Measurements from ENCODE around the gene PIH1D2. TPM values are rescaled to one million over a fixed set of nuclear protein-coding genes. Genes with fewer than 3 reads are reported as not detected.

The PIH1D2 gene
- total and polyA plus RNA-seq, 10 of the 15 experiments (the other 5 are each of a cell fraction or from before 2014, with no cell fraction given) = 0.51 to 3.0 (median 1.5) TPM

GRCh38 chr11:112103446-112103845 is 29.6 kb upstream of the PIH1D2 start:
- H3K4me1 ChIP-seq (ENCODE audit: control insufficient read depth, insufficient read depth, low read length) = no peaks in the 10 kb centered on the region
- FAIRE-seq = no peak
- ChIA-PET POLR2A (no interaction called here), CTCF (interaction anchor here (0.6 to 4.3 kb wide), 4 partner anchors 9 to 177 kb away, joined by 3 to 21 read pairs (median 8); no protein-coding TSS in a partner anchor), RAD21 (ENCODE audit: unreplicated experiment) (no interaction called here), SMC1A (ENCODE audit: uncharacterized antibody, unreplicated experiment) (interaction anchor here (1.4 to 1.8 kb wide), 2 partner anchors 9 to 172 kb away, joined by 3 to 12 read pairs; no protein-coding TSS in a partner anchor)
- H3K4me2 ChIP-seq (ENCODE audit: control insufficient read depth, insufficient read depth) = no peak overlapping the region
- no peaks in the 10 kb centered on the region for H3K79me2 ChIP-seq (ENCODE audit: control insufficient read depth, insufficient read depth, low read length)
- no peaks in the 10 kb centered on the region for H3K9me3 ChIP-seq (replicated peaks; ENCODE audit: control insufficient read depth, insufficient read depth, low read length)
- DNase-seq (ENCODE audit: low read depth, low spot score) = no peak
- TF ChIP-seq ASH2L (IDR thresholded peaks at IDR 0.05; ENCODE audit: borderline replicate concordance, low read depth) (no peak), ZNF24 (IDR thresholded peaks at IDR 0.05) (no peak), CBX5 (IDR thresholded peaks at IDR 0.05; ENCODE audit: low read depth) (no peak), NFIC (IDR thresholded peaks at IDR 0.05; ENCODE audit: low read depth, low read length) (no peak), JUND (IDR thresholded peaks at IDR 0.05; ENCODE audit: low read depth, low read length) (no peak), RAD21 (IDR thresholded peaks at IDR 0.05; ENCODE audit: insufficient read depth, low read depth, low read length) (no peak), GABPA (IDR thresholded peaks at IDR 0.05; ENCODE audit: low read depth) (no peak), SPI1 (IDR thresholded peaks at IDR 0.05; ENCODE audit: borderline replicate concordance, insufficient read depth, low read depth, low read length) (no peak), NR2C2 (IDR thresholded peaks at IDR 0.05; ENCODE audit: borderline replicate concordance, control insufficient read depth, insufficient read length, low read depth) (no peak), HDGF (IDR thresholded peaks at IDR 0.05) (no peak)
- TF ChIP-seq, protein P1, sequence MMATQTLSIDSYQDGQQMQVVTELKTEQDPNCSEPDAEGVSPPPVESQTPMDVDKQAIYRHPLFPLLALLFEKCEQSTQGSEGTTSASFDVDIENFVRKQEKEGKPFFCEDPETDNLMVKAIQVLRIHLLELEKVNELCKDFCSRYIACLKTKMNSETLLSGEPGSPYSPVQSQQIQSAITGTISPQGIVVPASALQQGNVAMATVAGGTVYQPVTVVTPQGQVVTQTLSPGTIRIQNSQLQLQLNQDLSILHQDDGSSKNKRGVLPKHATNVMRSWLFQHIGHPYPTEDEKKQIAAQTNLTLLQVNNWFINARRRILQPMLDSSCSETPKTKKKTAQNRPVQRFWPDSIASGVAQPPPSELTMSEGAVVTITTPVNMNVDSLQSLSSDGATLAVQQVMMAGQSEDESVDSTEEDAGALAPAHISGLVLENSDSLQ (IDR thresholded peaks at IDR 0.05) = no peak
- H2AFZ ChIP-seq (ENCODE audit: control insufficient read depth, low read depth, low read length) = no peak overlapping the region
- in situ Hi-C loops (cut with MboI) (no loop called here), intact Hi-C loops (cut with micrococcal nuclease; ENCODE audit: unreplicated experiment) (no loop called here)
- H3K27ac ChIP-seq (ENCODE audit: control insufficient read depth, insufficient read depth) = no peak overlapping the region
- peaks cover 0 to 4% of the 10 kb centered on the region in 2 experiments; a peak in 2 of 4 replicates for H3K36me3 ChIP-seq (ENCODE audit: control insufficient read depth in 2 of 2, insufficient read depth in 2 of 2, low read length in 1 of 2)
- H3K9ac ChIP-seq (ENCODE audit: control insufficient read depth, insufficient read depth, low read length) = no peak overlapping the region
- H3K27me3 ChIP-seq (replicated peaks in 1 of 2; ENCODE audit: control insufficient read depth in 2 of 2, insufficient read depth in 2 of 2, low read length in 1 of 2) = no peaks in the 10 kb centered on the region
- 92% methylated on average over 6 of the region's 6 CpGs for whole genome bisulfite sequencing (ENCODE audit: insufficient coverage, insufficient replicate concordance, low lambda C conversion rate, missing lambda C conversion rate)
- H4K20me1 ChIP-seq (ENCODE audit: control insufficient read depth, insufficient read depth) = no peaks in the 10 kb centered on the region
- no peak overlapping the region for H3K4me3 ChIP-seq
- ATAC-seq = no peak
- BruUV-seq (replicated peaks) = no TSS peak

Data from GM12878 (cell line).